GM12873 (cell line): ENCODE data around the gene TADA2B.

Experiments used
- CTCF ChIP-seq: IDR thresholded peaks from 2 replicates; pipeline ENCODE4 v1.5.1; 2012; ENCODE audit warnings: low read depth, mild to moderate bottlenecking, moderate library complexity, low read length, control low read depth; ENCODE audit not compliant: insufficient read depth; ENCODE audit errors: missing control alignments

The TADA2B gene

DNA sequence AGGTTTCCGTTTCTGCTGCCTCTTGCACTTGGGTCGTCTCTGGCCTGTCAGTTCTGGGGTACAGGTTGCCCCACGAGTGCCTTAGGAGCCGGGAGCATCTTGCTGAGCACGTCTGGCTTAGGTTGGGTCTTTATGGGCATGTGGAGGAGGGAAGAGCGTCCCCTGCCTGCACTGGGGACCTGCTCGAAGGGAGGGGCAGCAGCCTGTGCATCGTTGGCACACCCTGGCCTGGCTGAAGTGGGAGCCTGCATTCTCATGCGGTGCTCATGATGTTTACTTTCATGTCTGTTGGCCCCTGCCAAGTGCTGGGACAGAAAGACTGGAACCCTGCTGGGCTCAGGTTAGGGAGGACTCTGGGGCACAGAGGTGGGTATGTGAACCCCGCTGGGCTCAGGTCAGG is 23.8 kb upstream of the TADA2B start:
- TF ChIP-seq CTCF = no peak

DNA sequence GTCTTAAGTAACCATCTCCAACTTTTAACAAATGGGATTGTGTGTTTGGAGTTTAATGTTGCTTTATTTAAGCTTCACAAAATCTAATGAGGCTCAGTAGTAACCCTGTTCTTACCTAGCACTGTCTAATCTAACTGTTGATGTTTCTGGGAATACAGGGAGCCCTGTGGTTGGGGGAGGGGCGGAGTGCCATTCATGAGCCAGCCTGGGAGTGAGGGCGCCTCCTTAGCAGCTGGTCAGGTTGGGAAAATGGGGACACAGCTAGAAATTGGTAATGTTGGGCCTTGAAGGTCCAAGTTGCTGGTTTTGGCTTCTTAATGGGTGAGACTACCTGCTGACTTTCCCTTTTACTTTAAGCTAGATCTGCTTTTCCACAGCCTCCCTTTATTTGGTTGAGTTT is 22.9 kb upstream of the TADA2B start:
- no peak for TF ChIP-seq CTCF

DNA sequence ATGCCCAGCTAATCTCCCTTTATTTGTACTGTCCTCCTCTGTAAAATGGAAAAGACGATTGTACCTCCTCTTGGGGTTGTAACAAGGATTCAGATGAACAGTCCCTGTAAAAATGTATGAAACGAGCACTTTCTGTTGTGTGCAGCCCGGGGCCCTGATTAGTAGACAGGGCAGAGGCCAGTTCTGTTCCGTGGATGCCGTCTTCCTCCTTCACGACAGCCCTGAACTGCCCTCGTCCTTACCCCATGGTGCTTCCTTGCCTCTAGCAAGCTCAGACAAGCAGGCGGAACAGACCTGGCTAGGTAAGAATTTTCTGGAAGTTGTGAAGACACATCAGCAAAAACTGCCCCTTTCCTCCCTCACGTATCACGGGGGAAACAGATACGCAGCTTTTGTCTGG is 22.3 kb upstream of the TADA2B start:
- TF ChIP-seq CTCF = no peak

DNA sequence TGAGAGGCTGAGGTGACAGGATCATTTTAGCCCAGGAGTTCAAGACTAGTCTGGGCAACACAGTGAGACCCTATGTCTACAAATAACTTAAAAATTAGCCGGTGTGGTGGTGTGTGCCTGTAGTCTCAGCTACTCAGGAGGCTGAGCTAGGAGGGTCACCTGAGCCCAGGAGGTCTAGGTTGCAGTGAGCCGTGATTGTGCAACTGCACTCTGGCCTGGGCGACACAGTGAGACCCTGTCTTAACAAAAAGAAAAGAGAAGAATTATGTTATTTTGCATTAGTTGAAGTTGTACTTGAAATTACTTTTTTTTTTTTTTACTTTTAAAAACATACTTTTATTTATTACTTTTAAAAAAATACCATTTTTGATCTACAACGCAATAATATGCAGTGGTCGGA is 21.8 kb upstream of the TADA2B start:
- no peak for TF ChIP-seq CTCF

DNA sequence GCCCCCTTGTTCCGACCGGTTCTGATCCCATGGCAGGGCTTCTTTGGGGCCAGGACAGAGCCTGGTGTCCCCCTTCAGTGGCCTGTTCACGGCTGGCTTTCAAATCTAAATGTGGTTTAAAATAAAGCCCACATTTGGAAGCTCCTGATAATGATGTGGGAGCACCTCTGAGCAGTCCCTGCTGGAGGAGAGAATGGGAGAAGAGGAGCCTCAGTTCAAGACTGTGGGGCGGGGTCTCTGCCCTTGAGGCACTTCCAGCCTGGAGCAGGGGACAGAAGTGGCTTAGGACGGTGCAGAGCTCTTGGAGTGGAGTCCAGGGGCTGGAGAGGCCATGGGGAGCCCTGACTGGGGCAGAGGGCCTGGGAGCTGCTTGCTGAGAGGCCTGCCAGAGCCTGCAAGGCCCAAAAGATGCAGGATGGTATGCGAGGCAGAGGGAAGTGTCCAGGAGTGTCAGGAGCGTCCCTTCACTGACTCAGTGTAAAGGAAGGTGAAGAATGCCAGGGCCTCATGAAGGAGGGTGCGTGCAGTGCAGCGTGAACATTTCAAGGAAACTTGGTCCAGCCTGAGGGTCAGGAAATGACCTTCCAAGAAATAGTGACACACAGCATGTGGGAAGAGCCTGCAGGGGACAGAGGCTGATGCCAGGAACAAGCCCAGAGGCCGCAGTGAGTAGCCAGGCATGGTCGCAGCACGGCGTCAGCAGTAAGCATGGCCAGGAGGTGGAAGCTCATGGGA is 21.1 kb upstream of the TADA2B start:
- no peak for TF ChIP-seq CTCF

GRCh38 chr4:7023486-7023885 is 19.7 kb upstream of the TADA2B start:
- no peak for TF ChIP-seq CTCF

DNA sequence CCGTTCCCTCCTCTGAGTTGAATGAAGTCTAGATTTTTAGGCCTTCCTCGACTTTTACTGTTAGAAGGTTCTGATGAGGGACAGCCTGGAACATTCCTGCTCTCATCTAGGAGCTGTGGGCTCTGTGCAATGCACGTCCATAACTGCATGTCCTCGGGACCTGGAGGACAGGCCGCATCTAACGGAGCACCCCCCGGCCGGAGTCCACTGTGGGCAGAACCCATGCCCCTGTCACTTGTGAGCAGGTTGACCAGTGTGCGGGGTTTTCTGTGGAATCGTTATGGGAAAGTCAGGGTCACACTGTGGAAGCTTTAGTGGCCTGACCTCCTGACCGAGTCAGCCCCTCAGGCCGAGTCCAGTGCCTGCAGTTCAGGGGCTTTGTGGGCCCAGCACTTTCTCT is 19.3 kb upstream of the TADA2B start:
- no peak for TF ChIP-seq CTCF
